Measurements from ENCODE around the gene CCDC9B. TPM values are rescaled to one million over a fixed set of nuclear protein-coding genes. Genes with fewer than 3 reads are reported as not detected.

Gene CCDC9B
- total RNA-seq, 1 donor, result 0.63 TPM

GRCh38 chr15:40314723-40315276 is 25.9 kb downstream of the CCDC9B start:
- no peaks in the 10 kb centered on the region for H3K27me3 ChIP-seq (ENCODE audit: insufficient read depth, low read length)
- H3K4me3 ChIP-seq (ENCODE audit: low read length), result no peak overlapping the region
- H3K9me3 ChIP-seq (ENCODE audit: low read depth, low read length), result no peaks in the 10 kb centered on the region
- peaks cover 25% of the 10 kb centered on the region for H3K4me1 ChIP-seq (ENCODE audit: insufficient read depth, low read length)

GRCh38 chr15:40313531-40314398 is 27.0 kb downstream of the CCDC9B start:
- Histone ChIP-seq H3K9me3 (ENCODE audit: low read depth, low read length) (no peaks in the 10 kb centered on the region), H3K27me3 (ENCODE audit: insufficient read depth, low read length) (no peaks in the 10 kb centered on the region), H3K4me1 (ENCODE audit: insufficient read depth, low read length) (peaks cover 35% of the 10 kb centered on the region)

GRCh38 chr15:40312370-40313158 is 28.2 kb downstream of the CCDC9B start:
- H3K9me3 ChIP-seq (ENCODE audit: low read depth, low read length), result no peaks in the 10 kb centered on the region

More at GRCh38 chr15:40313531-40314398, 27.0 kb downstream of the CCDC9B start:
- H3K4me3 ChIP-seq (ENCODE audit: low read length), result no peak overlapping the region

GRCh38 chr15:40310993-40311392 is 29.7 kb downstream of the CCDC9B start:
- no peaks in the 10 kb centered on the region for H3K9me3 ChIP-seq (ENCODE audit: low read depth, low read length)
- H3K4me3 ChIP-seq (ENCODE audit: low read length), result no peak overlapping the region
- H3K4me1 ChIP-seq (ENCODE audit: insufficient read depth, low read length), result peaks cover 43% of the 10 kb centered on the region
- no peaks in the 10 kb centered on the region for H3K27me3 ChIP-seq (ENCODE audit: insufficient read depth, low read length)

More at GRCh38 chr15:40312370-40313158, 28.2 kb downstream of the CCDC9B start:
- Histone ChIP-seq H3K27me3 (ENCODE audit: insufficient read depth, low read length) (no peaks in the 10 kb centered on the region), H3K4me3 (ENCODE audit: low read length) (no peak overlapping the region), H3K4me1 (ENCODE audit: insufficient read depth, low read length) (peaks cover 37% of the 10 kb centered on the region)

- no peaks in the 10 kb centered on the region for H3K9me3 ChIP-seq (ENCODE audit: low read depth, low read length)
- H3K27me3 ChIP-seq (ENCODE audit: insufficient read depth, low read length), result no peaks in the 10 kb centered on the region
- H3K4me1 ChIP-seq (ENCODE audit: insufficient read depth, low read length), result peaks cover 50% of the 10 kb centered on the region
- no peak overlapping the region for H3K4me3 ChIP-seq (ENCODE audit: low read length)
Measured at GRCh38 chr15:40310001-40310959, 30.5 kb downstream of the CCDC9B start.

- Histone ChIP-seq H3K4me1 (ENCODE audit: insufficient read depth, low read length) (peaks cover 59% of the 10 kb centered on the region), H3K27me3 (ENCODE audit: insufficient read depth, low read length) (no peaks in the 10 kb centered on the region), H3K4me3 (ENCODE audit: low read length) (peak overlapping the region; percentile 65), H3K9me3 (ENCODE audit: low read depth, low read length) (no peaks in the 10 kb centered on the region)
Measured at GRCh38 chr15:40309344-40309862, 31.3 kb downstream of the CCDC9B start.

- H3K9me3 ChIP-seq (ENCODE audit: low read depth, low read length), result no peaks in the 10 kb centered on the region
- H3K4me3 ChIP-seq (ENCODE audit: low read length), result peak within 1 kb of the TSS; percentile 65
- no peaks in the 10 kb centered on the region for H3K27me3 ChIP-seq (ENCODE audit: insufficient read depth, low read length)
- peaks cover 49% of the 10 kb centered on the region for H3K4me1 ChIP-seq (ENCODE audit: insufficient read depth, low read length)
Measured at GRCh38 chr15:40307421-40308211, 33.1 kb downstream of the CCDC9B start, which contains the start of gene PLCB2. TSS of gene PLCB2 (minus strand) at chr15:40307935. CDS start at chr15:40307672, 263 bp downstream.

- Histone ChIP-seq H3K27me3 (ENCODE audit: insufficient read depth, low read length) (no peaks in the 10 kb centered on the region), H3K4me1 (ENCODE audit: insufficient read depth, low read length) (peaks cover 54% of the 10 kb centered on the region), H3K4me3 (ENCODE audit: low read length) (peak overlapping the region; percentile 65), H3K9me3 (ENCODE audit: low read depth, low read length) (no peaks in the 10 kb centered on the region)
Measured at GRCh38 chr15:40306908-40307307, 33.8 kb downstream of the CCDC9B start.

- H3K4me1 ChIP-seq (ENCODE audit: insufficient read depth, low read length), result peaks cover 58% of the 10 kb centered on the region
- H3K9me3 ChIP-seq (ENCODE audit: low read depth, low read length), result no peaks in the 10 kb centered on the region
- H3K4me3 ChIP-seq (ENCODE audit: low read length), result peak overlapping the region; percentile 65
- H3K27me3 ChIP-seq (ENCODE audit: insufficient read depth, low read length), result no peaks in the 10 kb centered on the region
Measured at GRCh38 chr15:40306371-40306770, 34.4 kb downstream of the CCDC9B start.

GRCh38 chr15:40305281-40305680 is 35.5 kb downstream of the CCDC9B start:
- H3K4me3 ChIP-seq (ENCODE audit: low read length), result no peak overlapping the region
- H3K27me3 ChIP-seq (ENCODE audit: insufficient read depth, low read length), result no peaks in the 10 kb centered on the region
- H3K9me3 ChIP-seq (ENCODE audit: low read depth, low read length), result no peaks in the 10 kb centered on the region
- H3K4me1 ChIP-seq (ENCODE audit: insufficient read depth, low read length), result peaks cover 60% of the 10 kb centered on the region

GRCh38 chr15:40303576-40303975 is 37.2 kb downstream of the CCDC9B start:
- Histone ChIP-seq H3K27me3 (ENCODE audit: insufficient read depth, low read length) (no peaks in the 10 kb centered on the region), H3K4me1 (ENCODE audit: insufficient read depth, low read length) (peaks cover 43% of the 10 kb centered on the region), H3K9me3 (ENCODE audit: low read depth, low read length) (no peaks in the 10 kb centered on the region), H3K4me3 (ENCODE audit: low read length) (no peak overlapping the region)

GRCh38 chr15:40302981-40303380 is 37.8 kb downstream of the CCDC9B start:
- H3K4me1 ChIP-seq (ENCODE audit: insufficient read depth, low read length), result peaks cover 42% of the 10 kb centered on the region
- no peak overlapping the region for H3K4me3 ChIP-seq (ENCODE audit: low read length)
- no peaks in the 10 kb centered on the region for H3K27me3 ChIP-seq (ENCODE audit: insufficient read depth, low read length)

GRCh38 chr15:40302288-40302886 is 38.4 kb downstream of the CCDC9B start:
- Histone ChIP-seq H3K27me3 (ENCODE audit: insufficient read depth, low read length) (no peaks in the 10 kb centered on the region), H3K9me3 (ENCODE audit: low read depth, low read length) (no peaks in the 10 kb centered on the region), H3K4me1 (ENCODE audit: insufficient read depth, low read length) (peaks cover 42% of the 10 kb centered on the region), H3K4me3 (ENCODE audit: low read length) (no peak overlapping the region)

More at GRCh38 chr15:40302981-40303380, 37.8 kb downstream of the CCDC9B start:
- H3K9me3 ChIP-seq (ENCODE audit: low read depth, low read length), result no peaks in the 10 kb centered on the region
